Limb (tissue), 2 donors: ENCODE results near the gene LRRC47.

Experiments
- DNase-seq, 2 donors: peaks; one replicate each; pipeline ENCODE4 v3.0.0-alpha.2; 2016; ENCODE audit errors: extremely low spot score in 2 of 2

Gene LRRC47

GRCh38 chr1:3772715-3773571 is 23.4 kb downstream of the LRRC47 start, which contains the start of gene SMIM1:
Gene SMIM1 (plus strand): TSS chr1:3772749. CDS start chr1:3775374, 2,625 bp downstream.
- peak in 1 of 2 donors; percentile 53 for DNase-seq

GRCh38 chr1:3772027-3772714 is 24.1 kb downstream of the LRRC47 start:
- peak; percentile 85 to 96 for DNase-seq

- DNase-seq, result no peak
Measured at GRCh38 chr1:3771108-3772026, 24.9 kb downstream of the LRRC47 start.

- DNase-seq, result no peak
Measured at GRCh38 chr1:3770047-3770765, 26.1 kb downstream of the LRRC47 start.

- DNase-seq, result no peak
Measured at GRCh38 chr1:3768811-3769390, 27.4 kb downstream of the LRRC47 start.

GRCh38 chr1:3767328-3767925 is 28.9 kb downstream of the LRRC47 start:
- DNase-seq, result no peak

GRCh38 chr1:3763351-3764125 is 32.8 kb downstream of the LRRC47 start:
- DNase-seq, result no peak

- no peak for DNase-seq
Measured at GRCh38 chr1:3762873-3763228, 33.4 kb downstream of the LRRC47 start.

GRCh38 chr1:3762151-3762872 is 34.0 kb downstream of the LRRC47 start:
- no peak for DNase-seq

GRCh38 chr1:3761296-3762010 is 34.8 kb downstream of the LRRC47 start:
- DNase-seq, result no peak

GRCh38 chr1:3759796-3760195 is 36.5 kb downstream of the LRRC47 start:
- no peak for DNase-seq

GRCh38 chr1:3759164-3759563 is 37.1 kb downstream of the LRRC47 start:
- no peak for DNase-seq

GRCh38 chr1:3756394-3756793 is 39.9 kb downstream of the LRRC47 start:
- peak in 1 of 2 donors; percentile 18 for DNase-seq

- peak in 1 of 2 donors; percentile 22 for DNase-seq
Measured at GRCh38 chr1:3753656-3754454, 42.4 kb downstream of the LRRC47 start.

GRCh38 chr1:3752400-3752945 is 43.8 kb downstream of the LRRC47 start, which contains the start of gene CCDC27:
Gene CCDC27 (plus strand): TSS chr1:3752450. CDS start chr1:3752482, 32 bp downstream.
- no peak for DNase-seq

- no peak for DNase-seq
Measured at GRCh38 chr1:3750741-3751140, 45.6 kb downstream of the LRRC47 start.

- no peak for DNase-seq
Measured at GRCh38 chr1:3749512-3749911, 46.8 kb downstream of the LRRC47 start.
